Fibroblast of skin of abdomen (primary cell): ENCODE results near the gene TRIM61.
"Not testable (repeated sequence)": the region's sequence is repeated elsewhere in the genome, so short reads cannot be mapped to it uniquely, and the experiment has no call there.

ENCODE experiments used
- DNase-seq: peaks from one replicate; pipeline ENCODE4 v3.0.0-alpha.2; 2013

The TRIM61 gene

DNA sequence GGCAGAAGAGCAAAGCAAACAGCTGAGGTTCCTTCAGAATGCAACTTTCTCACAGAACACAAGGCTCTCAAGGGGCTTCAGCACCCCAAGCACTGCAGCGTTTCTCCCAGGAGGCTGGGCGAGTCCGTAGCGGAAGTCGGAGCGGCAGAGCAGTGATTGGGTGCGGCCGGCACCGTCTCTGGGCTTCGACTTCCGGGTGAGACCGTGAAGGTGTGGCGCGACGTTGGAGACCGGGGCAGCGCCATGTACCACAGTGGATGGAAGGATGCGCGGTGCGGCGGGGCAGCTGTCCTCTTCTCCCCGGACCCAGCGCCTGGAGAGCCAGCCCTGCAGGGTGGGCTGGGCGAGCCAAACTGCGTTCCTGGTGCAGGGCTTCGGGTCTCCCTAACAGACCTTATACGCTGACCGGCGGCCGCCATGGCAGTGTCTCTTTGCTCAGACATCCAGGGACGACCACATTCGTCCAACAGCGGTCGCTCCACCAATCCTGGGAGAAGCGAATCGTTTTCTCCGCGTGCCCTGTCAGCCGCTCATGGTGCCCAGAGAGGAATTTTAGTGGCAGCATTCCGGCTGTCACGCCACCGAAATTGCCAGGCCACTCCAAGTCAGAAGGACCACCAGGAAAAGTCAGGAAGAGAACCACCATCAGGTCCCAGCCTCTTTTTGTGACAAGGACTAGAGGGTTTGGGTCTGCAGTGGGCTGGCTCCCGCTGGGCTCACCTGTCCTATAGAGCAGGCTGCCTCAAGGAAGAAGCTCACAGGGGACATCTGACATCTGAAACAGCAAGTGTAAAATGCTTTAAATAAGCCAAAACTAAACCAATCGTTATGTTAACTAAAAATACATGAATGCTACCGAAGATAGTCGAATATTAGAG lies 20.5 kb downstream of the TRIM61 start:
- DNase-seq: peak; percentile 78

DNA sequence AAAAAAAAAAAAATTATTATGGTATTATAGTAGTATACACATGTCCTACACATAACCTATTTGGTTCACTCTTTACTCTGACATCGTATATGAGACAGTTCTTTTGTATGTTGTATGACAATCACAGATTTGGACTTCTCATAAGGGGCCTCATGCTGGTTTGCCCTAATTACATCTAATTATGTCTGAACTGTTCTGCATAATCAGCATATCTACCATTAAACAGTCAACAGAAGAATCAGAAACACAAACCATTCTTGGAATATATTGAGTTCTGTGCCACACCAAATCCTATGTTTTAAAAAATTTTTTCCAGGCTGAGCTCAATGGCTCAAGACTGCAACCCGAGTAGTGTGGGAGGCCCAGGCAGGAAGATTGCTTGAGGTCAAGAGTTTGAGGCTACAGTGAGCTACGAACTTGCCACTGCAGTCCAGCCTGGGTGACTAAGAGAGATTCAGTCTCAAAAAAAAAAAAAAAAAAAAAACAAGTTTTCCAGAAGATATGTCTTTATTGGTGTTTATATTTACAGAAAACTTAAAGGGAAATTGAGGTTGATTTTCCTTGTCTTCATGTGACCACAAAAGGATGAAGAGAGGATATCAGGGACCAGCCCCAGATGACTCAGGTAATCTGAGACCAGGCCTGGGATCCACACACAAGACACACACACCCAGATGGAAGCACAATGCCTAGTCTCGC lies 22.2 kb downstream of the TRIM61 start:
- DNase-seq: no peak

- DNase-seq: no peak
Observed at GRCh38 chr4:164952551-164952950, 24.9 kb downstream of the TRIM61 start.

- no peak for DNase-seq
Observed at GRCh38 chr4:164949448-164950143, 27.9 kb downstream of the TRIM61 start.

DNA sequence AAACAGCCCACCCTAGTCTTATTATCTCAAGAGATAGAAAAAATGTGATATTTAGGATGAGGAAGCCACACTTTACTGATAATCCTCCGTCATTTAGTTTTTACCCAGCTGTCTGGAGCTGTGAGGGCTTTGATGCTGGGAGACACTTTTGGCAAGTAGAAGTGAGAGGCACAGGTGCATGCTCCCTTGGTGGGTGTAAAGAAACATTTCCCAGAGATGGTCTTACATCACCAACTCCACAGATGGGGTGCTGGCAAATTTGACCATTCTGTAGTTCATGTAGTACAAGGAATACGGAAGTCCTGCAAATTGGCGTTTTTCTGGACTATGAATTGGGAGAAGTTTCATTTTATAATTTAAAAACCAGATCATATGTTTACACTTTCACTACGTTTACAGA lies 28.5 kb downstream of the TRIM61 start:
- no peak for DNase-seq

GRCh38 chr4:164948006-164948405 lies 29.5 kb downstream of the TRIM61 start:
- not testable (repeated sequence) for DNase-seq

- no peak for DNase-seq
Observed at GRCh38 chr4:164946810-164947209, 30.6 kb downstream of the TRIM61 start.

DNA sequence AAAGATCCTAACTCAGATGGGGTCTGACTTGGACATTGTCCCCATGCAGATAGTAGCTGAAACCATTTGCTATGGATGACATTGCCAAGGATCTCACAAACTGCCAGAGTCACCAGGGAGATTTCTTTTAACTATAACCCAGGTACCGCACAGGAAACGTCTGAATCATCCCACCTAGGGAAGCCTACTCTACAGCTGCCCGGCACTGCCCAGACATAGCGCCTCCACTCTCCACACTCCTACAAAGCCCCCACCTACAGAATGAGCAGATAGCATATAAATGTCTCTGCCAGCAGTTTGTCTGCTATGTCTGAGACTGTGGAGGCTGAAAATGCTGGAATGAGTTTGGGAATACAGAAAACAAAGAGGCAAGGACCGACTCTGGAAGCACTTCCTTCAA lies 32.3 kb downstream of the TRIM61 start:
- DNase-seq: no peak

DNA sequence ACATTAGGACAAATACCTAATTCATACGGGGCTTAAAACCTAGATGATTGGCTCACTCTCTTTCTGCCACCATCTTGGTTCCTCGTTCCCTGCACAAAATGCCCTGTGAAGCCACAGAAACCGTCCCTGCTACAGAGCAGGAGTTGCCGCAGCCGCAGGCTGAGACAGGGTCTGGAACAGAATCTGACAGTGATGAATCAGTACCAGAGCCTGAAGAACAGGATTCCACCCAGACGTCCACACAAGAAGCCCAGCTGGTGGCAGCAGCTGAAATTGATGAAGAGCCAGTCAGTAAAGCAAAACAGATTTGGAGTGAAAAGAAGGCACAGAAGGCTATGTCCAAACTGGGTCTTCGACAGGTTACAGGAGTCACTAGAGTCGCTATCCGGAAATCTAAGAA lies 34.3 kb downstream of the TRIM61 start:
- DNase-seq: no peak

DNA sequence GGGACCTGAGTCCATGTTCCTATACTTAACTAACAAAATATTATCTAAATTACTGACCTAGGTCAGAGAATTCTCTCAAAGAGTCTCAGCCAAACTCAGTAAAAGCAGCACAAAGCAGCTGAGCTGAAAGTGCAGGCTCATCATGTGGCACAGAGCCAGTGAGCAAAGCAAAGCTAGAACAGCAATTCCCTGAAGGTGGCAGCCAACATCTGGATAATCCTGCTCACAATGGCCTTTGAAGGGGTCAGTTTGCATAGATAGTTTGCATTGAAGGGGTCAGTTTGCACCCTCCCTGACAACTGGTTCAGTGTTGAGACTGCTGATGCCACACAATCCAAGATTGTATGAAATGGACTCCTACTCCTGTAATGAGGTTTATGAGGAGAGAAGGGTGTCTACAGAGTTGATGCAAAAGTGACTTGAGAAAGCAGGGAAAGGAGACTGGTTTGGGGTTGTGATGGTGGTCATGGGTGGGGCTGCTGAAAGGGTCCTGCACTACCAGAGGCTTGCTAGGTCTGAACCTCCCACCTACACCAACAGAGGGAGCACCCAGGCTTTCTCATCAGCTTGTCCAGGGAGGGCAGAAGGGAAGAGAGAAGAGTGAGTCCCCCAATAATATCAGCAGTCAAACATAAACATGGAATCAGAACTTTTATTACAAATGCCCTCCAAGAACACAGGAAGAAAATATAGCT lies 39.7 kb downstream of the TRIM61 start:
- DNase-seq: peak; percentile 14

DNA sequence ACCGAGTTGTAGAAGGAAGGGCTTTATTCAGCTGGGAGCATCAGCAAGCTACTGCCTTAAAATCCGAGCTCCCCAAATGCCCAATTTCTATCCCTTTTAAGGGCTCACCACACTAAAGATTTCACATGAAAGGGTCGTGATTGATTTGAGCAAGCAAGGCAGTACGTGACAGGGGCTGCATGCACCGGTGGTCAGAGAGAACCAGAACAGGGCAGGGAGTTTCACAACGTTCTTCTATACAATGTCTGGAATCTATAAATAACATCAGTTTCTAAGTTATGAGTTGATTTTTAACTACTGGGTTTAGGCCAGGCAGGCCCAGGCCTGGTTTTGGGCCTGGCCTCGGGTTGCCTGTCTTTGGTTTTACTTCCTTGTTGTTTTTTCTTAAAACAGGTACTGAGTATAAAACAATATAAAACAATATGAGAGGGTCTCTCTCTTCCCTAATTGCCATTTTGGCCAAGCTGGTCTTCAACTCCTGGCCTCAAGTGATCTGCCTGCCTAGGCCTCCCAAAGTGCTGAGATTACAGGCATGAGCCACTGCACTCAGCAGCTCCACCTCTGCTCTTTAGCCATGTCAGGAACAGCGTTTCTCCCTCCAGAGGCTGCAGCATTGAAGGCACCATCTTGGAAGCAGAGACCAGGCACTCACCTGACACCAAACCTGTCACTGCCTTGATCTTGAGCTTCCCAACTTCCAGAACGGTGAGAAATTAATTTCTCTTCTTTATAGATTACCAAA lies 41.4 kb downstream of the TRIM61 start:
- not testable (repeated sequence) for DNase-seq

DNA sequence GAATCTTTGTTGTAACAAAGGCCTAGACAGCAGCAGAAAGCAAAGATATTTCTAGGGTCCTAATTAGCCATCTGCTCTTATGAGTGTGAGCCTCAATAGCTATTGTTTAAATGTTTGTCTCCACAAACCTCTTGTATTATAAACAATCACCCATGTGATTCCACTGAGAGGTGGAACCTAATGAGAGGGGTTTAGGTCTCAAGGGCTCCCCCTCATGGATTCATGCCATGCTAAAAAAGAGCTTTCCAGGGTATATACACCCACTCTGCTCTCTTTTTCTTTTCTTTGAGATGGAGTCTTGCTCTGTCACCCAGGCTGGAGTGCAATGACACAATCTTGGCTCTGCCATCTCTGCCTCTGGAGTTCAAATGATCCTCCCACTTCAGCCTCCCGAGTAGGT lies 42.1 kb downstream of the TRIM61 start:
- DNase-seq: no peak

DNA sequence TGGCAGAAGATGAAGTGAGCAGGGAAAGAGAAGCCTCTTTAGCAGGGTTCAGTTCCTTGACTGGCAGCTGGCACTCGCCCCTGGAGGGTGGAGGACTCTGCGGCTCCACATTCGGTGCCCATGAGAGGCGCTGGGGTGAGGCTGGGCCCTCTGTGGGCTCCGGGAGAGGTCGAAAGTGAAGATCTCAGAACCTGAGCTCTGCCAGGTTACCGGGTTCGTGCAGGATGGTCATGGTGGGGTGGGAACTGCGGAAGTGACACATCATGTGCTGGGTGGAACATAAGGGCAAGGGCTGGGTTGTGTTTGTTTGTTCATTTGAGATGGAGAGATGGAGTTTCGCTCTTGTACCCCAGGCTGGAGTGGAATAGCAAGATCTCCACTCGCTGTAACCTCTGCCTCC lies 44.2 kb downstream of the TRIM61 start:
- no peak for DNase-seq

- DNase-seq: no peak
Observed at GRCh38 chr4:164931551-164932324, 45.7 kb downstream of the TRIM61 start.

- DNase-seq: no peak
Observed at GRCh38 chr4:164930647-164931046, 46.8 kb downstream of the TRIM61 start.

DNA sequence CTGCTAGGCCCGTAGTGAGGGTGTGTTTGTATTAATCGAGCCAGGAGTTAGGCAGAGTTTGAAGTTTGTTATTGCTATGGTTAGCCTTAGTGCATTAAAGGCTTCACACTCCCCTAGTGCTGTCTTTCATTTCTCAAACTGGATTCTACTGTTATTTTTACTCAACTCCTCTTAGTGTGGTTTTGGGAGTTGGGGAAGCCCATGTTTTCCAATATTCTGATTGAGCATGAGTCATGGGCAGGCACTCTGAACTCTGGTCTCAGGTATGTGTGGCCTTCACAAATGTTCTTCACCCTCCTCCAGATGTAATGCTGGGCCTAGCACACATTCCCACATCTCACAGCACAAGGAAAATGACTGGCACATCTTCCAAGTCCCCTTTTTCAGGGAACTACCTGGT lies 50.4 kb downstream of the TRIM61 start:
- DNase-seq: not testable (repeated sequence)

- no peak for DNase-seq
Observed at GRCh38 chr4:164926301-164926700, 51.2 kb downstream of the TRIM61 start.

GRCh38 chr4:164924670-164925238 lies 52.7 kb downstream of the TRIM61 start:
- no peak for DNase-seq

GRCh38 chr4:164918956-164919355 lies 58.5 kb downstream of the TRIM61 start:
- no peak for DNase-seq
